A673 (cell line): ENCODE results near the gene TTYH3.

ENCODE experiments used
- EZH2 ChIP-seq: fragments of 200-600 bp; sonication (generic); IDR thresholded peaks from 2 replicates; pipeline ENCODE4 v1.6.1; 2017; ENCODE audit warnings: borderline replicate concordance, low read depth, mild to moderate bottlenecking, mixed read lengths, antibody characterized with exemption, low read length; ENCODE audit not compliant: poor library complexity, severe bottlenecking
- TF ChIP-seq, protein P1 (sequence below): fragments of 300-800, 200-600 bp; sonication (generic); conservative IDR thresholded peaks from 2 replicates; pipeline ENCODE4 v1.5.1; 2017; ENCODE audit warnings: low read depth, mild to moderate bottlenecking, antibody characterized with exemption, low read length, moderate library complexity, mixed read lengths

DNA sequence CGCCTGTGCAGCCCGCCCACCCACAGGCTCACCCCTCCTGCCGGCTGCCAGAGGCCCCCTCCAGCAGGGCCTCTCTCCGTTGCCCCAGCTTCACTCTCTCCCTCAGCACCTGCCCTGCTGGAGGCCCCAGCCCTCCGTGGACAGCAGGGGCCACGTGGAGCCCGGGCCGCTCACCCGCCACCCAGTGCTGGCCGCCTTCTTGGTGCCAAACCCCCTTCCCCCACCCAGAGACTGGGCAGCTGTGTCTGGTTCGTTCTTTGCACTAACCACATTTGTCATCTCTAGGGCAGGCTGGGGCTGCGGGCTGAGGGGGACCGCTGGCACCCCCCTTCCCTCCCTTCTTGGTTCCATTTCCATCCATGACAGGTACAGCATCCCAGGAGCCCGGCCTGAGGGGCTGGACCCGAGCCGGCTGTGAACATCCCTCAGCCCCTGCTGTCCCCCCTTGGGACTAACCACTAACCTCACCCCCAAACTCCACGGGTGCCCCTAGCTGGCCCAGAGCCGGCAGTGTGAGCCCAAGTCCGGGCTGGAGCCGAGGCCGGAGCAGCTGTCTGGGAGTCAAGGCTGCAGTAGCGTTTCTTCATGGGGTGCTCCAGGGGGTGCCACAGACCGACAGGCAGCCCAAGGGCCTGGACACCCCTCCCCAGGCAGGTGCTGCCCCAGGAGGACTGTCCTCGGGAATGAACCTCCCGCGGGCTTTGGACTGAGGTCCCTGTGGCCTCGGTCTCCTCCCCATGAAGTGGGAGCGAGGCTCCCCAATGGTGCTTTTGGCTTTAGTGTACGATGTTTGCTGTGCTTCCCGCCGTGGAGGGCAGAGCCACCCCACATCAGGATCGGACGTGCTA lies 30.7 kb downstream of the TTYH3 start:
- TF ChIP-seq, protein P1, sequence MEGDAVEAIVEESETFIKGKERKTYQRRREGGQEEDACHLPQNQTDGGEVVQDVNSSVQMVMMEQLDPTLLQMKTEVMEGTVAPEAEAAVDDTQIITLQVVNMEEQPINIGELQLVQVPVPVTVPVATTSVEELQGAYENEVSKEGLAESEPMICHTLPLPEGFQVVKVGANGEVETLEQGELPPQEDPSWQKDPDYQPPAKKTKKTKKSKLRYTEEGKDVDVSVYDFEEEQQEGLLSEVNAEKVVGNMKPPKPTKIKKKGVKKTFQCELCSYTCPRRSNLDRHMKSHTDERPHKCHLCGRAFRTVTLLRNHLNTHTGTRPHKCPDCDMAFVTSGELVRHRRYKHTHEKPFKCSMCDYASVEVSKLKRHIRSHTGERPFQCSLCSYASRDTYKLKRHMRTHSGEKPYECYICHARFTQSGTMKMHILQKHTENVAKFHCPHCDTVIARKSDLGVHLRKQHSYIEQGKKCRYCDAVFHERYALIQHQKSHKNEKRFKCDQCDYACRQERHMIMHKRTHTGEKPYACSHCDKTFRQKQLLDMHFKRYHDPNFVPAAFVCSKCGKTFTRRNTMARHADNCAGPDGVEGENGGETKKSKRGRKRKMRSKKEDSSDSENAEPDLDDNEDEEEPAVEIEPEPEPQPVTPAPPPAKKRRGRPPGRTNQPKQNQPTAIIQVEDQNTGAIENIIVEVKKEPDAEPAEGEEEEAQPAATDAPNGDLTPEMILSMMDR = no peak
- TF ChIP-seq EZH2 = no peak
